GM21717 (cell line): Measurements from ENCODE around the gene PPP6R2.

Source experiments
- ATAC-seq: cut with Tn5 transposase; IDR thresholded peaks from one replicate; pipeline ENCODE4 v1.9.1; 2021; ENCODE audit warnings: mild to moderate bottlenecking, moderate library complexity; ENCODE audit not compliant: unreplicated experiment

PPP6R2 gene

GRCh38 chr22:50464451-50464850 lies 121.3 kb downstream of the PPP6R2 start:
- ATAC-seq: no peak

DNA sequence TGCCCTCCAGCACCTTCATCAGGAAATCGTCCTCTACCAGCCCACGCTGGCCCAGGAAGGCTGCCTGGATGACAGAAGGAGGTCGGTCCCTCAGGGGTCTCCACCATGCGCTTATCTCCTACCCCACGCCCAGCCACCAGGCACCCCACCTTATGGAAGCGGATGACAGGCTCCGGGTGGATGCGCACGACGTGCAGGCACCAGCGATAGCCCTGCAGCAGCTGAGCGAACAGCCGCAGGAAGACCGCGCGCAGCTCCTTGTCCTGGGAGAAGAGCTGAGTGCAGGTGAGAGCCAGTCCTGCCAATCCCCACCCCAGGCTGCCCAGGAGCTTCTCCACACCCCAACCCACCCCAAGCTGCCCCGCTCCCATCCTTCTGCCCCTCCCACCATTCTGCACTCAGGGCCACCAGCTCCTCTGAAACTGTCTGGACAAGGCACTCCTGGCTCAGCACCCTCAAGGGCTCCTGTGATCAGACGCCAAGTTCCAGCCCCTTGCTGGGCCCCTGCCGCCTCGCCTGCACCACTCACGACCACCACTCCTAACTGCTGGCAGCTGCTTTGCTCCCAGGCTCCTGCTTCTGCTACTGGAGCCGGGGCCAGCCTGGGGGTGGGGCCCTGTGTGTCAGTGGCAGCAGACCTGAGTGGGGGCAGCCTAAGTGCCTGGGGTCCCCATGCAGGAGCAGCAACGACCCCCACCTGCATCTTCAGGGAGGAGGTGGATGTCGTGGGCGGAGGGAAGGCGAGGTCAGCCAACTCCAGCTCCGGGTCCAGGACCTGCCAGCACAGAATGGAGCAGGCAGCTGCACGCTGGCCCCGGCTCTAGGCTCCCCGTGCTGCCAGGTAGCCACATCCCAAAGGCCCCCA lies 122.2 kb downstream of the PPP6R2 start:
- no peak for ATAC-seq

- no peak for ATAC-seq
Observed at GRCh38 chr22:50467341-50467740, 124.2 kb downstream of the PPP6R2 start.

DNA sequence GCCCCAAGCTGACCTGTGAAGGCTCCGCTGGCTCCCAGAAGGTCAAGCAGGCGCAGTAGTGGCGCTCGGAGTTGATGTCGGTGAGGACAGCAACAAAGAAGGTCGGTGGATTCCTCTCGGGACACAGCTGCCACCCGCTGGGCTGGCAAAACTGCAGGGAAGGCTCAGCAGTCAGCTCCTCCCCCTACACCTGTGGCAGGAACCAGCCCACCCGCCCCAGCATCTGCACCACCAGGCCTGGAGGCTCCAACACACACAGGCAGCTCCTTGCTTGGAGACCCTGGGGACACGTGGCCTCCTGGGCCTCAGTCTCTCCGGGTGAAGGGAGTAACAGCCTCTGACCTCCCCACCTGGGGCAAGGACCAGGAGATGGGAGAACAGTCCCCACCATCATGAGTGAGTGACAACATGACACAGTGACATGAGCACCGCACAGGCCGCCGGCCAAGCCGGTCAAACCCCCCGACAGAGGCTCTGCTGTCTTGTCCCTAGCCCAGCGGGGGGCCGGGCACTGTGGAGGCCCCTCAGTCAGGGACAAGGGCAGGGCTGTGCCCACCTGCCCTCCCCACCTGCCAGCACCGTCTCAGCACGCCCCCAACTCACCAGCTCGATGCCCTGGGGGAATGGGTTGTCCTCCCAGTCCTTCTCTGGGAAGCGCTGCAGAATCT lies 124.8 kb downstream of the PPP6R2 start:
- no peak for ATAC-seq

DNA sequence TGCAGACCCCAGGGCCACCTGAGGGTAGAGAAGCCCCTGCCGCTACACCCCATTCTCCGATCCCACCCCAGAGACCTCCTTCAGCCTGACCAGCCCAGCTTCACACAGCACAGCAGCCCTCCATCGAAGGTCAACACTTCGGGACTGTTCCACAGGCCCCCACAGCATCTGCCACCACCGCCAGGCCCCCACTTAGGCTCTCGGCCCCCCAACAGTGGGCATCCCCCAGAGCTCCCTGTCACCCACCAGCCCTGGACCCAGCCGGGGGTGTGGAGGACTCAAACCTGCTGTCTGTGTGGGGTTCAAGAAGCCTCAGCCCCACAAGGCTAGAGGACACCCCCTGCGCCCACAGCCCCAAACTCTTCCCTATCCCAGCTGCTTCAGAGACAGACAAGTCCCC lies 125.5 kb downstream of the PPP6R2 start:
- ATAC-seq: no peak

DNA sequence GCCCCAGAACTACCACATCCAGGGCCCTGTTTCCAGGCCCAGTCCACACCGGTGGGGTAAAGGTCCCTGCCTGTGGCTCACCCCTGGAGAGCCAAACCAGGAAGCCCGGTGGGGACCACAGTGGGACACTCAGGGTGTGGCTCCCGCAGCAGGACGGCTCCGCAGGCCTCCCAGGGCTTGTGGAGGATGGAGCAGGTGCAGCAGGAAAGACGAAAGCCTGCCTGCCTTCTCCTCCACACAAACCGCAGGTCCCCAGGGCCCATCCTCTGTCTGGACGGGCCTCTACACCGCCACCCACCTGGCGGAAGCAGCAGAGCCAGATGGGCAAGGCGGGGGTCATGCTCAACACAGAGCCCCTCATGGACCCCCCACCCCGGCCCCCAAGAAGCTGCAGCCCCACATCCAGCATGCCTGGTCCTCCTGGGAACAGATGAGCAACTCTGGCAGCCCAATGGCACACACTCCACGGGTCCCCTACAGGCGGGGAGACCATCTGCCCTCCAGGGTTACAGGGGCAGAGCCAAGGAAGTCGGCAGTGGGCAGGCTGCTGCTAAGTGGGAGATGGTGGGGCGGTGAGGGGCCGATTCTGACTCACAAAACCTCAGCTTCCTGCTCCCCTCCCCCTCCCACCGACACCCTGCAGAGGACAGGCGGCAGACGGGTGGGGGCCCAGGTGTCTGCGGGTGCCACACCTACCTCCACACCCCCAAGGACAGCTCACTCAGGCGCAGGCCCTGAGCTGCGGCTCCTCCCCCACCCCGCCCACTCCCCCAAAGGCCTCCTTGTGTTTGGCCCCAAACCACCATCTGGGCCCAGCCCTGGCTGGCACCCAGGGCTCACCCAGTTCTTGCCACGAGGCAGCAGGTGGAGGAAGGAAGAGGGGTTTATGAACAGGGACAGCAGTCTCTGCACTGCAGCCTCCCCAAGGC lies 126.5 kb downstream of the PPP6R2 start:
- ATAC-seq: peak; percentile 39

DNA sequence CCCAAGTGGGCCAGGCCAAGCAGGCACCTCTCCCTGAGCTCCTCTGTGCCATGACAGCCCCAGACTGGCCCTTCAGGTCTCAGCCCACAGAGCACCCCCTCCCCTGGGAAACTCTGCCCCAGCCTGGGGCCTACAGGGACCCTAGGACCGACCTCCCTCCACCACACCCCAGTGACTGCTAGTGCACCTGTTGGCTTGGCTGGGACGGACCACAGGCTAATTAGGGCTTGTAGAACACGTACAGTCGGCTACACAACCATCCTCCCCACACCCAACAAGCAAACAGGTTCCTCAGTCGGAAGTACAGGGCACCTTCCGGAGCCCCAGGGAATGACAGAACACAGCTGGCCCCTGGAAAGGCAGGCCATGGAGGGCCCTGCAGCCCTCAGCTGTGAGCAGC lies 127.4 kb downstream of the PPP6R2 start:
- no peak for ATAC-seq

GRCh38 chr22:50471197-50471847 lies 128.2 kb downstream of the PPP6R2 start:
- ATAC-seq: no peak

DNA sequence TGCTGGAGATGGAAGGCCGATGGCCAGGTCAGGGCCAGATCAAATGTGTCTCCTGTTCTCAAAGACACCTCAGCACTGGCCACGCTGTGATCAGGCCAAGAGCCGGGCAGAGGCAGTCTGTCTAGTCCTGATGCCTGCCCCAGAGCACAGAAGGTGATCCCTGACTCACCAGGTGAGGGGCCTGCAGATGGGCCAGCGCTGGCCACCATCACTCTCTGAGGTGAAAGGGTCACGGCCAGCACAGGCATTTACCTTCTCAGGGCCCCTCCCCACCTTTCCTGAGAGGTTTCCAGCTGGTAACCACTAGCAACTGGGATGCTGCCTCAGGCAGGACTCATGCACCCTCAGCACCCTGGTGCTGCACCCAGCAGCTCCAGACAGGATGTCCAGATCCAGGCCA lies 128.8 kb downstream of the PPP6R2 start:
- no peak for ATAC-seq

GRCh38 chr22:50473088-50473487 lies 130.0 kb downstream of the PPP6R2 start:
- ATAC-seq: no peak

DNA sequence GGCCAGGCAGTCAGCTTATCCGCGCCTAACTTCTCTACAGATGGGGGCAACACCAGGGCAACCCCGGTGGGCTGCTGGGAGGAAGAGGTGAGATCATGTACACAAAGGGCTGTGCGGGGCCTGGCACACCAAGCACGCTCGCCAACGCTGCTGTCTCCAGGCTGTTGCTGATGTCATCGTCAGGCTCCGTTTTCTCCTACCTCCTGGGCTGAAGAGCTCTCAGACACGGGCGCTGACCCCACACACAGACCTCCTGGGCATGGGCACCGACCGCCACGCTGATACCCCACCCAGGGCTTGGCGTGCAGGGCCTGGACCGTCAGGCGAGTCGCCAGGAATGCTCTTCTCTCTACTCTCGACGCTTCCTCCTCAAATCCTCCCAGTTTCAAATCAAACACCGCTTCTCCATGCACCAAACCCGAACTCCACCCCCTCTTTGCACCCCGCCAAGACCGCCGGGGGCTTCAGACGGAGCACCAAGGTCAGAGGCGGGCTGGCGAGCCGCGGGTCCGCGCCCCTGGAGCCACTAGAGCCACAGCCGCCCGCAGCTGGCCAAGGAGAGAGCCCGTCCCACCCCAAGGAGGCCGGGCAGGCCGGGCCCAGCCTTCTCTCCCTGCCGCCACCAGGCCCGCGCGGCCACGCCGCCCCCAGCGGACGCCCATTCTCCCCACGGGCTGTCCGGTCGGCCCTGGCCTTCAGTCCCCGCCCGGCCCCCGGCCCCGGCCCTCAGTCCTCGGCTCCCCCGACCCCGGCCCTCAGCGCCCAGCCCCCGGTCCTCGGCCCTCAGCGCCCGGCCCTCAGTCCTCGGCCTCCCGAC lies 130.9 kb downstream of the PPP6R2 start:
- ATAC-seq: no peak

- ATAC-seq: no peak
Observed at GRCh38 chr22:50474710-50475651, 131.9 kb downstream of the PPP6R2 start, which contains the start of gene SBF1. Gene SBF1 (minus strand): TSS chr22:50475035. CDS start chr22:50474840, 195 bp downstream.

DNA sequence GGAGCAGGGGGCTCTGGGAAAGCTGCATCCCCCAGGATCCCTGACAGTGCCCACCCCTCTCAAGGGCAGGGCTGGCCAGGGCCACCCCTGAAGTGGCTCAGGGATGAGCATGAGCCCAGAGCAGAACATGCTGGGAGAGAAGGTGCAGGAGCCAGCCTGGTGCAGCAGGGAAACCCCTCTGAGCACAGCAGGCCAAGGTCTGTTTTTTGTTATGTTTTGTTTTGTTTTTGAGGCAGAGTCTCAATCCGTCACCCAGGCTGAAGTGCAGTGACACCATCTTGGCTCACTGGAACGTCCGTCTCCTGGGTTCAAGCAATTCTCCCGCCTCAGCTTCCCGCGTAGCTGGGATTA lies 132.5 kb downstream of the PPP6R2 start:
- no peak for ATAC-seq

- no peak for ATAC-seq
Observed at GRCh38 chr22:50476868-50477267, 133.7 kb downstream of the PPP6R2 start.

GRCh38 chr22:50477923-50478322 lies 134.8 kb downstream of the PPP6R2 start:
- no peak for ATAC-seq

- no peak for ATAC-seq
Observed at GRCh38 chr22:50479721-50480120, 136.6 kb downstream of the PPP6R2 start.

DNA sequence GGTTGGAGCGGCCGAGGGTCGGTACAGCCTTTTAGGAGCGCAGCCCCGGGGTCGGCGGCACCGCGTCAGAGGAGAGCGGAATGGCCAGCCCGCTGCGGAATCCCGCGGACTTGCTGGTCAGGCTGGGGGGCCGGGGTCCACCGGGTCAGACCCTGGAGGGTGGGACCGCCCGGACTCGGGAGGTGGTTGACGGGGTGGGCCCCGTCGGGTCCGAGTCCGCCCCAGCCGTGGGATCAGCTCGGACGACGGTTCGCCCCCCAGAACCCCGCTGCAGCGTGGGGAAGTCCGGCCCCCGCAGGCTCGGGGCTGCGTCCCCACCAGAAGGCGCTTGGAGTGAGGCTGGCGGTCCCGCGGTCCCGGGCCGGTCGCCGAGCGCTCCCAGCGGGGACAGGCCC lies 137.9 kb downstream of the PPP6R2 start:
- ATAC-seq: no peak

DNA sequence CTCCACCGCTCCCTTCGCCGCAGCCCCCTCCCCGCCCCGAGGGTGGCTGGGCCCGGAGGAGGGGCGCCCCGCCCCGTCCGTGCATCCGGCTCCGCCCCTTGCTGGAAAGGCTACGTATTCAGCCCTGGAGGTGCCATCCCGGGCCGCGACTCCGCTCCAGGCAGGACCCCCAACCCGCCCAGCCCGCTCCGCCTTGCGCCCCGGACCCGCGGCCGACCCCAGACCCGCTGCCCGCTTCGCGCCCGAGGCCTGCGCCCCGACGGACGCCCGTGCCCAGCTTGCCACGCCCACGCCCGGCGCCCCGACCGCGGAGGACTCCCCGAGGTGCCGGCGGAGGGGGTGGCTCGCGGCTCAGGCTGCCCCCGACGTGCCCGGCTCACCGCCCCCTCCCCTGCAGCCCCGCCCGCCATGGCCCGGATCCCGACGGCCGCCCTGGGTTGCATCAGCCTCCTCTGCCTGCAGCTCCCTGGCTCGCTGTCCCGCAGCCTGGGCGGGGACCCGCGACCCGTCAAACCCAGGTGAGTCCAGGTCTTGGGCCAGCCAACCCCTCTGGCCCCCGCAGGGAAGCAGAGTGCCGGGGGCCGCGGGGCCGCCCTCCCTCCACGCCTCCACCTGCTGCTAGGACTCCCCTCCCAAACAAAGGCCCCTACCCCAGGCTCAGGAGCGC lies 138.4 kb downstream of the PPP6R2 start, which contains the start of gene ADM2:
Gene ADM2, plus strand, starts transcription at position 104 of the 667 bp plus-strand sequence. Its CDS starts 305 bp downstream, at position 409.
- no peak for ATAC-seq
